Ishikawa (cell line): ENCODE results near the gene NPAS3.

ENCODE experiments used
- CREB1 ChIP-seq: IDR thresholded peaks from 2 replicates; pipeline ENCODE4 v1.6.1; 2012; ENCODE audit warnings: low read depth
- EGR1 ChIP-seq: IDR thresholded peaks from 2 replicates; pipeline ENCODE4 v1.6.1; 2012
- EP300 ChIP-seq: IDR thresholded peaks from 2 replicates; pipeline ENCODE4 v1.6.1; 2012; ENCODE audit warnings: borderline replicate concordance
- FOXM1 ChIP-seq: IDR thresholded peaks from 2 replicates; pipeline ENCODE4 v1.6.1; 2012; ENCODE audit warnings: low read depth, borderline replicate concordance
- MAX ChIP-seq: IDR thresholded peaks from 2 replicates; pipeline ENCODE4 v1.6.1; 2012
- RAD21 ChIP-seq: IDR thresholded peaks from 2 replicates; pipeline ENCODE4 v1.6.1; 2012; ENCODE audit warnings: low read depth
- TAF1 ChIP-seq: IDR thresholded peaks from 2 replicates; pipeline ENCODE4 v1.6.1; 2012; ENCODE audit warnings: low read depth, mild to moderate bottlenecking
- YY1 ChIP-seq: IDR thresholded peaks from 2 replicates; pipeline ENCODE4 v1.6.1; 2012; ENCODE audit warnings: low read depth
- TF ChIP-seq, protein P1 (sequence below): IDR thresholded peaks from 2 replicates; pipeline ENCODE4 v1.6.1; 2012

- TF ChIP-seq EGR1: no peak
- TF ChIP-seq, protein P1, sequence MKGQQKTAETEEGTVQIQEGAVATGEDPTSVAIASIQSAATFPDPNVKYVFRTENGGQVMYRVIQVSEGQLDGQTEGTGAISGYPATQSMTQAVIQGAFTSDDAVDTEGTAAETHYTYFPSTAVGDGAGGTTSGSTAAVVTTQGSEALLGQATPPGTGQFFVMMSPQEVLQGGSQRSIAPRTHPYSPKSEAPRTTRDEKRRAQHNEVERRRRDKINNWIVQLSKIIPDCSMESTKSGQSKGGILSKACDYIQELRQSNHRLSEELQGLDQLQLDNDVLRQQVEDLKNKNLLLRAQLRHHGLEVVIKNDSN: no peak
- TF ChIP-seq RAD21: no peak
- no peak for TF ChIP-seq EP300
- TF ChIP-seq MAX: no peak
- TF ChIP-seq CREB1: no peak
- TF ChIP-seq YY1: no peak
- TF ChIP-seq TAF1: no peak
- no peak for TF ChIP-seq FOXM1
These were observed 184.6 kb downstream of the NPAS3 start for GRCh38 chr14:33123281-33123680.
